Measurements from ENCODE around the gene C7. TPM values are rescaled to one million over a fixed set of nuclear protein-coding genes. Genes with fewer than 3 reads are reported as not detected.
A peak's percentile ranks its signal among the peaks of the same experiment; 100 is the strongest.

Gene C7
- total and polyA plus RNA-seq, 10 of the 15 experiments (the other 5 are each of a cell fraction or from before 2014, with no cell fraction given): 0.90 TPM; not detected in 9

DNA sequence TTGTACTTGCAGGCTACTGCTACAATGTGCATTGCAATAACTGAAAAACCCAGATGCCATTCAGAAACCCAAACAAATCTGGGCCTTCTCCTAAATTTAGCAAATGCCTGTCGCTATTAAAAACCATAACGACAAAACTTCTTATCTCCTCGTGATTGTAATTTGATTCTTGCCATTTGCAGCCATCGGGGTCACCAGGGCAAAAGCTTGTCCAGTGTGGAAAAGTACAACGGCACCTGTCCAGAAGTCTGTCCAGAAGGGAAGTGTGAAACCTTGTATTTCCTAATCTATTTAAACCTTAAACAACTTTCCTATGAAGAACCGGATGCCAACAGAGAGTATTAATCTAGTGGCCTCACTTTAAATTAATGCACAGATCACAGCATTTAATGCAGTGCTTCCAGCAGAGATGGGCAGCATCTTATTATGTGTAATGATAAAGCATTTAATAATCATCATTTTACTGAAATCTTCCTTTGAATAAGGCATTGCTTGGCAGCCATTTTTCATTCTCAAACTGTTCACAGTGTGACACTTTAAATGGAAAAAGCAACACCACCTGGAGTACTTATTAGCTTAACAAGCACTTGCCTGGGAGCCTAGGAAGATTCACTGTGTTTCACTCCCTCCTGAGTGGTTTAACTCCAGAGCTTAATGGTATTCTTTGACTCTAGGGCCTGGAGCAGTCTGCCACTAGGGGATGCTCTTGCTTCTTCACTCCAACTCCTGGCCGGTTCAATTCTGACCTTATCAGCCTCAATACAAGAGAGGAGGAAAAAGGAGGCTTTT is 4.9 kb upstream of the C7 start:
- no peaks in the 10 kb centered on the region for H3K36me3 ChIP-seq (ENCODE audit: control insufficient read depth in 2 of 2, insufficient read depth in 2 of 2, low read length in 1 of 2)
- H3K4me1 ChIP-seq (ENCODE audit: control insufficient read depth, insufficient read depth, low read length): no peaks in the 10 kb centered on the region
- BruUV-seq (replicated peaks): no TSS peak
- H3K79me2 ChIP-seq (ENCODE audit: control insufficient read depth, insufficient read depth, low read length): no peaks in the 10 kb centered on the region
- ChIA-PET CTCF (interaction anchor here (0.5 to 1.9 kb wide), 31 partner anchors 9 to 1985 kb away, joined by 3 to 9 read pairs (median 3); no protein-coding TSS in a partner anchor), SMC1A (ENCODE audit: uncharacterized antibody, unreplicated experiment) (interaction anchor here (0.5 to 1.2 kb wide), 7 partner anchors 8 to 1019 kb away, joined by 3 to 5 read pairs (median 3); no protein-coding TSS in a partner anchor), RAD21 (ENCODE audit: unreplicated experiment) (interaction anchor here (0.7 to 1.4 kb wide), 5 partner anchors 366 to 973 kb away, joined by 3 to 5 read pairs (median 3); no protein-coding TSS in a partner anchor), POLR2A (no interaction called here)
- no peak for FAIRE-seq
- H3K27ac ChIP-seq (ENCODE audit: control insufficient read depth, insufficient read depth): no peak overlapping the region
- no peaks in the 10 kb centered on the region for H3K27me3 ChIP-seq (replicated peaks in 1 of 2; ENCODE audit: control insufficient read depth in 2 of 2, insufficient read depth in 2 of 2, low read length in 1 of 2)
- no peak overlapping the region for H3K9ac ChIP-seq (ENCODE audit: control insufficient read depth, insufficient read depth, low read length)
- TF ChIP-seq CTCF (IDR thresholded peaks at IDR 0.05 in 2 of 3, conservative IDR thresholded peaks at IDR 0.05 in 1 of 3; ENCODE audit: control insufficient read depth in 2 of 3, extremely low read depth in 1 of 3, insufficient read depth in 1 of 3, low read depth in 3 of 3, low read length in 3 of 3): peak; percentile 90 to 98 (median 98)
- TF ChIP-seq, protein P1, sequence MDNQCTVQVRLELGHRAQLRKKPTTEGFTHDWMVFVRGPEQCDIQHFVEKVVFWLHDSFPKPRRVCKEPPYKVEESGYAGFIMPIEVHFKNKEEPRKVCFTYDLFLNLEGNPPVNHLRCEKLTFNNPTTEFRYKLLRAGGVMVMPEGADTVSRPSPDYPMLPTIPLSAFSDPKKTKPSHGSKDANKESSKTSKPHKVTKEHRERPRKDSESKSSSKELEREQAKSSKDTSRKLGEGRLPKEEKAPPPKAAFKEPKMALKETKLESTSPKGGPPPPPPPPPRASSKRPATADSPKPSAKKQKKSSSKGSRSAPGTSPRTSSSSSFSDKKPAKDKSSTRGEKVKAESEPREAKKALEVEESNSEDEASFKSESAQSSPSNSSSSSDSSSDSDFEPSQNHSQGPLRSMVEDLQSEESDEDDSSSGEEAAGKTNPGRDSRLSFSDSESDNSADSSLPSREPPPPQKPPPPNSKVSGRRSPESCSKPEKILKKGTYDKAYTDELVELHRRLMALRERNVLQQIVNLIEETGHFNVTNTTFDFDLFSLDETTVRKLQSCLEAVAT (IDR thresholded peaks at IDR 0.05): no peak
- TF ChIP-seq YY1 (IDR thresholded peaks at IDR 0.05; ENCODE audit: low read depth, low read length): 0 out of 2 replicates have a peak, but pooled peaks have one; percentile 18
- TF ChIP-seq LARP7 (IDR thresholded peaks at IDR 0.05): no peak
- peak; percentile 64; the same call in 1 of the 2 replicates for TF ChIP-seq SMC3 (IDR thresholded peaks at IDR 0.05; ENCODE audit: borderline replicate concordance, low read length)
- peak; percentile 81 for TF ChIP-seq RAD21 (IDR thresholded peaks at IDR 0.05; ENCODE audit: insufficient read depth, low read depth, low read length)
- no peak overlapping the region for H2AFZ ChIP-seq (ENCODE audit: control insufficient read depth, low read depth, low read length)
- intact Hi-C loops (cut with micrococcal nuclease; ENCODE audit: unreplicated experiment) (loop anchor here (5.0 to 10.0 kb wide), 3 partner anchors 370 to 938 kb away; no protein-coding TSS in a partner anchor), in situ Hi-C loops (cut with MboI) (no loop called here)
- H4K20me1 ChIP-seq (ENCODE audit: control insufficient read depth, insufficient read depth): no peaks in the 10 kb centered on the region
- H3K4me2 ChIP-seq (ENCODE audit: control insufficient read depth, insufficient read depth): no peak overlapping the region
- peak; percentile 15 for DNase-seq (ENCODE audit: low read depth, low spot score)
- H3K4me3 ChIP-seq: no peak overlapping the region
- 35% methylated on average over 7 of the region's 7 CpGs for WGBS (ENCODE audit: insufficient coverage, insufficient replicate concordance, low lambda C conversion rate, missing lambda C conversion rate)
- peak; percentile 99 for ATAC-seq
- no peaks in the 10 kb centered on the region for H3K9me3 ChIP-seq (replicated peaks; ENCODE audit: control insufficient read depth, insufficient read depth, low read length)
